NB4 (cell line): ENCODE measurements around the gene NPAT.

Experiments used
- MYC ChIP-seq: IDR thresholded peaks from 2 replicates; pipeline ENCODE4 v1.6.1; 2011; ENCODE audit warnings: low read depth, low read length
- POLR2A ChIP-seq: IDR thresholded peaks from 2 replicates; pipeline ENCODE4 v1.6.1; 2011; ENCODE audit warnings: mild to moderate bottlenecking; ENCODE audit not compliant: insufficient read length; ENCODE audit errors: extremely low read depth
- TF ChIP-seq, protein P1 (sequence below): IDR thresholded peaks from one replicate; pipeline ENCODE4 v1.5.1; 2012; ENCODE audit warnings: low read depth, low read length
- TF ChIP-seq, protein P2 (sequence below): IDR thresholded peaks from 2 replicates; pipeline ENCODE4 v1.6.1; 2011; ENCODE audit warnings: low read depth, low read length

- TF ChIP-seq, protein P1, sequence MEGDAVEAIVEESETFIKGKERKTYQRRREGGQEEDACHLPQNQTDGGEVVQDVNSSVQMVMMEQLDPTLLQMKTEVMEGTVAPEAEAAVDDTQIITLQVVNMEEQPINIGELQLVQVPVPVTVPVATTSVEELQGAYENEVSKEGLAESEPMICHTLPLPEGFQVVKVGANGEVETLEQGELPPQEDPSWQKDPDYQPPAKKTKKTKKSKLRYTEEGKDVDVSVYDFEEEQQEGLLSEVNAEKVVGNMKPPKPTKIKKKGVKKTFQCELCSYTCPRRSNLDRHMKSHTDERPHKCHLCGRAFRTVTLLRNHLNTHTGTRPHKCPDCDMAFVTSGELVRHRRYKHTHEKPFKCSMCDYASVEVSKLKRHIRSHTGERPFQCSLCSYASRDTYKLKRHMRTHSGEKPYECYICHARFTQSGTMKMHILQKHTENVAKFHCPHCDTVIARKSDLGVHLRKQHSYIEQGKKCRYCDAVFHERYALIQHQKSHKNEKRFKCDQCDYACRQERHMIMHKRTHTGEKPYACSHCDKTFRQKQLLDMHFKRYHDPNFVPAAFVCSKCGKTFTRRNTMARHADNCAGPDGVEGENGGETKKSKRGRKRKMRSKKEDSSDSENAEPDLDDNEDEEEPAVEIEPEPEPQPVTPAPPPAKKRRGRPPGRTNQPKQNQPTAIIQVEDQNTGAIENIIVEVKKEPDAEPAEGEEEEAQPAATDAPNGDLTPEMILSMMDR, result no peak
- TF ChIP-seq POLR2A (no peak), MYC (no peak)
- TF ChIP-seq, protein P2, sequence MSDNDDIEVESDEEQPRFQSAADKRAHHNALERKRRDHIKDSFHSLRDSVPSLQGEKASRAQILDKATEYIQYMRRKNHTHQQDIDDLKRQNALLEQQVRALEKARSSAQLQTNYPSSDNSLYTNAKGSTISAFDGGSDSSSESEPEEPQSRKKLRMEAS, result no peak
Observed at GRCh38 chr11:108160970-108161566, 61.4 kb downstream of the NPAT start.
